Activated CD4-positive, CD25-positive, alpha-beta regulatory T cell treated with anti-CD3 and anti-CD28 coated beads, Interleukin-2, amount 50 U/mL, for 16 hours (primary cell): ENCODE results near the gene SRRM4.

Source experiments
- DNase-seq: peaks from one replicate; pipeline ENCODE4 v3.0.0-alpha.2; 2020; ENCODE audit warnings: low read depth, low spot score

The SRRM4 gene

DNA sequence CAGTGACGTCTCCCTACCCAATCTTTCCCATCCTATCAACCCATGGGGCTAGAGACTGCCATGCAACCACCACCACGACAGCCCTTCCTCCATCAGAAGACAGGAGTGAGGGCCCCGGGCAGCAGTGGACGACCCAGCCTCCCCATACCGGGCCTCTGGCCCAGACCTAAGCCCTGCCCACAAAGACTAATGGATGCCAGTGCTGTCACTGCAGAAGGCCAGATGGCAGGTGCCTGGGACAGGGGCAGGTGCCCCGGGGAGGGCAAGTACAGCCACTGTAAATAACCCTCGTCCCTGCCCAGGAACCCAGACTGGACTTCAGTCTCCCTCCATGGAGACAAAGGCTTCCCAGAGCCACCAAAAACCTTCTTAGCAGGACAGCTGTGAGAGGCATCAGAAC, 177.1 kb downstream of the SRRM4 start:
- no peak for DNase-seq

DNA sequence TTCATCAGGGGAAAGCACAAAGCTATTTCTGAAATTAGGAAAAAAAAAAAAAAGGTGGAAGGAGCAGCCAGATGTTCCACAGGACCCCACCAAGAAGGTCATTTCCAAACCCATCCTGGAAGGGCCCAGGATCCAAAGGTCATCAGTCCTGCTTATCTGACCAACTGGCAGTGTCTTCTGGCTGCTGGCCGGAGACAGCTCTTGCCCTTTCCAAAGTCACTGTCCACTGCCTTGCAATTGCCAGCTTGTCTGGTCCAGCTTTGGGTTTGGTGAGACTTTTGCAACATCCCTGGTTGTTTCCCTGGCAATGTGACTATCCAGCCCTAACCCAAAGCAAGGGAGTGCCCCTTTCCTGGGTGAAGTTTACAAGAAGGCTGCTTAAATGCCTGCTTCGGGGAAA, 178.5 kb downstream of the SRRM4 start:
- DNase-seq = no peak

DNA sequence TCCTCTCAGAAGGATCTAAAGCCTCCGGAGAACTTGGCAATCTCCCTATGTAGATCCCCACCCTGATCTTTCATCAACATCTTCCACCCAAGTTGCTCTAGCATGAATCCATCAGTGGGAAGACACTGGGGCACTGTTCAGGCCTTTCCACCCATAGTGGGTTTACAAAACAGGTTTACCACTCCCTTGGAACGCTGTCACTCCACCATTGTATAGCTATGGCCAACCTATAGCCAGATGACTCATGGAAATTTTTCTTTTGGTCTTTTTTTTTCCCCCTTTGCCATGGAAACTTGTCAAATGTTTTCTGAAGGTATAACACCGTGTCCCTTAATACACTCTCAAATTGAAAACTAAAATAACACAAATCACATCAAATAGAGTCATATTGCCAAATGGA, 186.6 kb downstream of the SRRM4 start:
- no peak for DNase-seq

DNA sequence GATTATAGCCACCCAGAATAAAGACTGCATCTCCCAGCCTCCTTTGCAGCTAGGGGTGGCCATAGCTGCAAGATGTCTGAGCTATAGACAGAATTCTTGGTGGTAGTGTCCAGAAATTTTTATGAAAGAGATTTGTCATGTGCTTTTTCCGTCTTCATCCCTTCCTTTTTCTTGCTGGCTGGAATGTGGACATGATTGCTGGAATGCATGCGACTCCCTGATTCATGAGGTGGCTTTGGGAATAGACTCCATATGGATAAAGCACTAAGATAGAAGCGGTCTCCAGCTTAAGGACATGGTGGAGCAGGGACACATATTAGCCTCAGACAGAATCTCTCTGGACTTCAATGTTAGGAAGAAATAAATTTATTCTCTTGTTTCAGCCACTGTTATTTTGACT, 187.4 kb downstream of the SRRM4 start:
- no peak for DNase-seq

DNA sequence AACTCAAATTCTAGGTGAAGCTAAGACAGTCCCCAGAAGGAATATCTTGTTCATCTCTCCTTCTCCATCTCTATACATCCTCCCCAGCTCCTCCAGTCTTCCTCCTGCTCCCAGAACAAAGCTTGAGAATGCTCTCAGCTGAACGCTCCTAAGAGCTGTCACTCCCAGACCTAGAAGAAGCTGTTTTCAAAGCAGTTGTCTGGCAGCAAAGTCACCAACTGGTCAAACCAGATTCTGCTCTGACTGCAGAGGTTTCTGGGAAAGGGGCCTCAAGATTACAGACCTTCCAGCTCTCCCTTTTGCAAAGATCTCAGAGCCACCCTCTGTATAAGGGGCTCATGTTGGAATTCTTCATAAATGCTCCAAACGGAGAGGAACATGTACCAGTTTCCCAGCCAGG, 187.8 kb downstream of the SRRM4 start:
- DNase-seq = no peak

DNA sequence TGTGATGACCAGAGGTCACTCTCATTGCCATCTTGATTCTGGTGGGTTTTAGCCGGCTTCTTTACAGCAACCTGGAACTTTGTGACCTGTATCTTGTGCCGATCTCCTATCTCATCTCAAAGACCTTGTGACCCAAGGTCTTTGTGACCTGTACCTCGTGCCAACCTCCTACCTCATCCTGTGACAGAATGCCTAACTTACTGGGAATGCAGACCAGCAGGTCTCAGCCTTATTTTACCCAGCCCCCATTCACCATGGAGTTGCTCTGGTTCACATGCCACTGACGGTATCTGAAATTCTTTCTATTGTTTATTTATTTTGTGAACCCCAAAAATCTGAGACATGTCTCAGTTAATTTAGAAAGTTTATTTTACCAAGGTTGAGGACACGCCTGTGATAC, 189.9 kb downstream of the SRRM4 start:
- no peak for DNase-seq

DNA sequence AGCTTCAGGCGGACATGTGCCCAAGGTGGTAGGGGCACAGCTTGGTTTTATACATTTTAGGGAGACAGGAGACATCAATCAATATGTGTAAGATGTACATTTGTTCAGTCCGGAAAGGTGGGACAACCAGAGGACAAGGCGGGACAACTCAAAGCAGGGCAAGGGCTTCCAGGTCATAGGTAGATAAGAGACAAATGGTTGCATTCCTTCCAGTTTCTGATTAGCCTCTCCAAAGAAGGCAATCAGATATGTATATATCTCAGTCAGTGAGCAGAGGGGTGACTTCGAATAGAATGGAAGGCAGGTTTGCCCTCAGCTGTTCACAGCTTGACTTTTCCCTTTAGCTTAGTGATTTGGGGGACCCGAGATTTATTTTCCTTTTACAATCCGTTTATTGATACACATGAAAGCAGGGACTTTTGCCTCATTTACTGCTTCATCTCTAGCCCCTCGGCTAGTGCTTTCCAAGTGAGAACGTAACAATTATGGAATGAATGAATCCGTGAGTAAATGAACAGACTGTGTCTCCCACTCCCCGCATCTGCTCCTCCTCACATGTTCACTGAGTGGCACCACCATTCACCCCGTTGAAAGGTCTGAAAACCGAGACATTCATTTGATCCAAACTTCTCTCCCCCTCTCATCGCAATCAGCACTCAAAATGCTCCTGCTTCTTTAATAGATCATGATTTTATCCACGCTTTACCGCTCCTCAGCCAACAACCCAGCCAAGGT, 190.5 kb downstream of the SRRM4 start:
- no peak for DNase-seq

DNA sequence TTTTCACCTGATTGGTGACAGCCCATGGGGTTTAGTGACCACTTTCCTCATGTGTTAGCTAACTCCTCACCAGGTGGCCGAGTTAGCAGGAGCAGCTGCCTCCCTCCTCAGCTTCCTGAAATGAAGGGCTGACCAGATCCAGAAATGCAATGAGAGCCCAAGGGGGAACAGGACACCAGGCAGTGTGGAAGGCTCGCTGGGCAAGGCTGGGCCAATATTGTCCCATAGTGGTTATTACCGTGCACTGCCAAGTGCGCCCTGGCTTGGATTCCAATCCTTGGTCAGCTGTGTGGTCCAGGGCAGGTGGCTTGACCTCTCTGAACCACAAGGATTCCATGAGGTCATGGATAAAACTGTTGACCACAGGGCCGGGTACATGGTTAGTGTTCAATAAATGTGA, 193.7 kb downstream of the SRRM4 start:
- DNase-seq = no peak

DNA sequence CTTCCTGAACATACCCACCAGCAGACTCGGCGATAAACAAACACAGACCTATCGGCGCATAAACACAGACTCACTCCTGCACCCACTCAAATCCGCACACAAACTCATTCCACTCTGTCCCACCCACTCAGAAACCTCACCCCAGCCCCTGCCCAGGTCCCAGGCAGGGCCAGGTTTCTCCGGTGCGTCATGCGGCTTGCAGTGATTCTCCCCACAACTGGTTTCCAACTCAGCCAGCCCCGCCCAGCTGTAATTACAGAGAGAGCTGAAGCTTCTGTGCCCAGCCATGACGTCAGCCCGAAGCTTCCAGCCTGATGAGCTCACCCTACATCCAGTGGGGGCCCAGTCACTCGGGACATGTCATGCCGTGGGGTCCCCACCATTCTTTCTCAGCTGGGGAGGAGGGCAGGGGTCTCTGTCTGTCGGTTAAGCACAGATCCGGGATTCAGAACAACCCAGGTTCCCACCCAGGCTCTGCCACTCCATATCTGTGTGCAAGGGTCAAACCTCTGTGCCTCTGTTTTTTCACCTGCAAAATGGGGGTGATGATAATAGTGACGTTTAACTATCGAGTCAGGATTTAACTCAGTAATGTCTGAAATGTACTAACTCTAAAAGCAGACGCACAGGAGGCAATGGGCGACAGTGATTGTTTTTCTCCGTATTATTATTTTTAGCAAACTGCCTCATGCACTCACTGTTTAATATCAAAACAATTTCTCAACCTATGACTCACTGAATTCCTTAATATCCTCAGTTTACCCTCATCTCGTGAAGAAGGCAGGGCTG, 195.1 kb downstream of the SRRM4 start:
- DNase-seq = no peak

DNA sequence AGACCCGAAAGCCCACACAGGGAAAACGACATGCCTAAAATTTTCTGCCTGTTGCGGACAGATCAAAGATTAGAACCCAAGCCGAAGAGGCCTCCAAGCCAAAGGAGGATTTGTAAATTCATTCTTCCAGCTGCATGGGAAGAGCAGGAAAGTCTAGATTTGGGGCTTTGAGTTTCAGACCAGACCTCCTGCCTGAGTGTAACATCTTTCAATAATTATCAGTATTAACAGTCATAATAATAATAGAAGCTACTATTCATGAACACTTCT, 195.7 kb downstream of the SRRM4 start:
- no peak for DNase-seq

DNA sequence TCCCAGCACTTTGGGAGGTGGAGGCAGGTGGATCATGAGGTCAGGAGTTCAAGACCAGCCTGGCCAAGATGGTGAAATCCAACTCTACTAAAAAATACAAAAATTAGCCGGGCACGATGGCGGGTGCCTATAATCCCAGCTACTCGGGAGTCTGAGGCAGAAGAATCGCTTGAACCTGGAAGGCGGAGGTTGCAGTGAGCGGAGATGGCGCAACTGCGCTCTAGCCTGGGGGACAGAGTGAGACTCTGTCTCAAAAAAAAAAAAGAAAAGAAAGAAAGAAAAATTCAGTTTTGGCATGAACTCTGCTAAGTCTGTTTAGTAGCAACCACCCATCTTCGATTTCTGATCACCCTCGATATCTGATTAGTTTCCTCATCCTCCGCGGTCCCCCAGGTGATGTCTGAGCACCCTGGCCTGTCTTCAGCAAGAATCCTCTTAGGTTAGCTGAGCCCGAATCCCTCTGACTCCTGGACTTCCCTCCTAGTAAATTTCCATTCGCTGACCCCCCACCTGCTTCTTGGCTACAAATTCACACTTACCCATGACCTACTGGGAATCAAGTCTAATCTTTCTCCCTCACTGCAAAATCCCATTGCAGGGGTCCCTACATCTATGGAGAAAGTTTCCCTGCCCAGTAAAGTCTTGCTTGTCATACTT, 196.5 kb downstream of the SRRM4 start:
- DNase-seq = no peak

DNA sequence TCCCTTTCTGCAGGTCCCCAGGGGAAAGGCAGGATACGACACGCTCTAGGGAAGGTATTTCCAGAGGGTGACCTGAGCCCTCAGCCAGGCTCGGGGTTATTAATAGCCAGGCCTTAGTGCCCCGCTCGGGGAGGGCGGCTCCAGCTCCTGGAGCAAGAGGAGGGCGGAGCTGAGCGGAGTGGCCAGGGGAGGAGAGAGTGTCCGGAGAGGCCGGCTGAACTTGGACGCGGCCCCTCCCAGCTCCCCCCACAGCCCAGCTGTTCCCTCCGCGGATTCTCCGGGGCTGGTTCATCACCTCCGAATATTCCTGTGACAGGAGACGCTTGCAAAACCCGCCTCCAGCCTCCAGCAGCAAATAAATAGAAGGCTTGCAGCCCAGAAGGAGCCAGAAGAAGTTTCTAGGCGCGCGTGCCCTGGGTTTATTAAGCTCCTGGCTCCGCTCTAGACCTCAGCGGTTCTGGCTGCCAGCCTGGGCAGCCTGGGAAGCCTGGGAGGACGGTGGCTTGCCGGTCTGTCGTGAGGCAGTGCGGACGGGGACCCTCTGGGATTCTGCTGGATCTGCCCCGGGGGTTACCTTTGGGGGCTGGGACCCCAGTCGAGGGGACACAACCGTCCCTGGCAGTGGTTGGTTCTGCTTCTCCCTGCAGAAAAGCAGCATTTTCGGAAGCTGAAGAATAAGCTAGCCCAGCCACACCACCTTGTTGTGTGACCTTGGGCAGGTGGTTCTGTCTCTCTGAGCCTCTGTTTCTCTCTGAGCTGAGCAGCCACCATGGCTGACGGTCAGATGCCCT, 197.4 kb downstream of the SRRM4 start, which contains the start of gene HSPB8:
Gene HSPB8, plus strand, starts transcription at position 388 of the 791 bp plus-strand sequence. Its CDS starts 382 bp downstream, at position 770.
- no peak for DNase-seq

DNA sequence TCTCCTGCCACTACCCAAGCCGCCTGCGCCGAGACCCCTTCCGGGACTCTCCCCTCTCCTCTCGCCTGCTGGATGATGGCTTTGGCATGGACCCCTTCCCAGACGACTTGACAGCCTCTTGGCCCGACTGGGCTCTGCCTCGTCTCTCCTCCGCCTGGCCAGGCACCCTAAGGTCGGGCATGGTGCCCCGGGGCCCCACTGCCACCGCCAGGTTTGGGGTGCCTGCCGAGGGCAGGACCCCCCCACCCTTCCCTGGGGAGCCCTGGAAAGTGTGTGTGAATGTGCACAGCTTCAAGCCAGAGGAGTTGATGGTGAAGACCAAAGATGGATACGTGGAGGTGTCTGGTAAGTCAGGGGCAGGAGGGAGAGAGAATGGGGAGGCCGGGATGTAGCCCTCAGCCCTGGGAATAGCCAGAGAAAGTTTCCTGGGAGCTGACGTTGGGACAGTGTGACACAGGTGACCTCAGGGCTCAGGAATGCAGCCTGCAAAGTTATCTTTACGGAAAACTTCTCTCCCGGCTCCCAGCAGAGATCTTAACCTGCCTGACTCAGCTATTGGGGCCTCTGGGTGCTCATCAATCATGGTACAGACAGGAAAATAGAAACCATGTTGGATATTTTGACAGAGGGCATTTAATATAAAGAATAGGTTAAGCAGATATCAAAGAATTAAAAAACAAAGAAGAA, 198.1 kb downstream of the SRRM4 start:
- no peak for DNase-seq

DNA sequence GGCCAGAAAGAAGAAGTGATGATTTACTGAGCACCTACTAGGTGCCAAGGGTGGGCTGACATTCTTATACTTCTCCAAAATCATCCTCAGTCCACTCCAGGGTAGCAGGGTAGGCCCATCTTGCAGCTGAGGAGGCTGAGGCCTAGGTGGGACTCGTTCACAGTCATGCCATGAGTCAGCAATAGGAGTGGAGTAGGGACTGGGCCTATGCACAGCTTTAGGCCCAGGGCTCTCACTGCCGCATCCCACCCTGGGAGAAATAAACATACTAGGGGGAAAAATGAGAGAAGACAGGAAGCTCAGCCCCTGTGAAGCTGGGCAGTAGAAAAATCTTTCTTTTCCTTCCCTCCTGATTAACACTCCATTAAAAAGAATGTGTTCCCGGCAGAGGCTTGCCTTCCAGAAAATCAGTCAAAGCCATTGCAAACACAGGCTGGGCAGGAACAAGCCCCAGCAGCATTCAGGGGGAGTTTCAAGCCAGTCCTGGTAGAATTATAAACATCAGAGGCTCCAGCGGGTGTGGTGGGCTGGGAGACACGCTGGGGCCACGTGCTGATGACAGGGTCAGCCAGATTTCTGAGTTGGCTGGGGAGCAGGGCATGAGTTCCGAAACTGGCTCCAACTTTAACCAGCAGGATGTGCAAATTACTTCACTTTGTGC, 199.2 kb downstream of the SRRM4 start:
- no peak for DNase-seq

DNA sequence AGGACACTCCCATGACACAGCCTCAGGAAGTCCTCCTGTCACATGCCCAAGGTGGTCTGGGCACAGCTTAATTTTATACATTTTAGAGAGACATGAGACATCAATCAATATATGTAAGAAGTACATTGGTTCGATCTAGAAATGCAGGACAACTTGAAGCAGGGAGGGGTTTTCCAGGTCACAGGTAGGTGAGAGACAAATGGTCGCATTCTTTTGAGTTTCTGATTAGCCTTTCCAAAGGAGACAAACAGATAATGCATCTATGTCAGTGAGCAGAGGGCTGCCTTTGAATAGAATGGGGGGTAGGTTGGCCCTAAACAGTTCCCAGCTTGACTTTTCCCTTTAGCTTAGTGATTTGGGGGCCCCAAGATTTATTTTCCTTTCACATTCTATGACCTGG, 199.9 kb downstream of the SRRM4 start:
- DNase-seq = no peak

DNA sequence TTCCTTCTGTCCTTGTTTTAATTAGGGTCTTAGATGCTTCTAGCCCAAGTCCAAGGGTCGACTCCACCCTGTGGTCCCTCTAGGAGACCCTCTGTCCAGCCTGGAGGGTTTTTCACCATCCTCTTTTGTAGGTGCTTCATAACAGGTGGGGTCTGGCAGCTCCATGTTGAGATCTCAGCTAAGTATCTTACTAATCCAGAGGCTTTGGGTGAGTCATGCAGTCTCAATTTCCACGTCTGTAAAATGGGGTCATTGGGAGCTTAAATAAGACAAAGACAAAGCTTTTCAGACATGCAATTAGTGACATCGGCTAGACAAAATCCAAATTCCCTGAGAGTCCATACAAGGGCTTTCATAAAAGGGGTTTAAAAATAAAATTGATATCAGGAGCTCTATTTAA, 200.6 kb downstream of the SRRM4 start:
- DNase-seq = no peak

DNA sequence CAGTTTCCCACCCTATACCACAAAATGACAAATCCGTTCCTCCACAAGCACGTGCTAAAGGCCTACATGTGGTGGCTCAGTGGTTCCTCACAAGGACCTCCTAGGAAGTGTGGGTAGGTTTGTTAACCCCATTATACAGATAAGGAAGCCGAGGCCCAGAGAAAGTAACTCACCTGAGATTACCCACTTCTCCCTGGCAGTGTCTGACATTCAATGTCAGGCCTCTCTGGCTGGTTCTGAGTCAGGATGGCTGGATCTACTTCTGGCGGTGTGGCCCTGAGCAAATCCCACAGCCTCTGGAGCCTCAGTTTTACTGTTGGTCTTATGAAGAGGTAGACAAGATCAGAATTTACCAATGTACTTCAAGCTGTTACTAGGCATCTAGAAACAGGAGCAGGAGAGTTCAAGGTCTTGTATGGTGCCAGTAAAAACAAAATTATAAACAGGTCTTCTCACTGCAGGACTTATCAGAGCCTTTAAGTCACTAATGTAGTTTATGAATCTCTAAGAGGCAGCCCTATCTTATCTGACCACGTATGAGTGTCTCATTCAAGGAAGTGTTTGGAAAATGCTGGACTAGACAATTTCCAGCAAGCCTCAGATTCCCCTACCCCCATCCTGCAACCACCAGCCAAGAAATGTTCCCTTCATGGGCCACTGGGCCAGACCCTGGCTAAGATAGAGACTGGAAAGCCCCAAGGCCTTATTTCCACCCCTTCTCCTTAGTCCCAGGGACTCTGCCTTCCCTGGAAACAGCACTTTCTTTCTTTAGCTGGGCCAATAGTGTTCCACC, 201.6 kb downstream of the SRRM4 start:
- no peak for DNase-seq

DNA sequence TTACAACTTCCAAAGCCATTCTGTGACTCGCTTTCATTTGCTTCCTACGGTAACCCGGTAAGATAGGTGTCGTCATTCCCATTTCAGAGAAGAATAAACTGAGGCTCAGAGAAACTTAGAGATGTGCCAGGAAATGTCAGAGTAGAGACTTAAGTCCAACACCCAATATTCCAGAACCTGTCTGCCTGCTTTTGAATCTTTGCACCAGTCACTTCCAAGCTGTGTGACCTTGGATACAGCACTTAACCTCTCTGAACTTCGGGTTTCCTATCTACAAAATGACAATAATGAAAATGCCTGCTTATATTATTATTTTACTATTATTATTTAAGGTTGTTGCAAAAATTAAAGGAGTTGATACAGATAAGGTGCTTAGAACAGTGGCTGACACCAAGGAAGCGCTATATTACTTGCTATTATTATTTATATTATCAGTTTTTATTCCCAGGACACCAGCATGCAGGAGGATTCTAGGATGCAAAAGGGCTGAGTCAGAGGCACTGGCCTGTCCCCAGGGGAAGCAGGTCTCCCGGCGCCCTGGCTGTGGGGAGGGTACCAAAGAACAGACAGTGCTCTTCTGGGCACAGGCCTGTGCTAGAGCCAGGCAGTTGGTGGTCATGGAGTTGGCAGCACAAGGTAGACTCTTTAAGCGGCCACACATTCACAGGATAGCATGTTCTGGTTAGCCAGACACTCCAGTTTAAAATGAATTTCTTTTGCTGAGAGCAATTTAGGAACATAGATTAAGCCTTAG, 202.8 kb downstream of the SRRM4 start:
- DNase-seq = no peak

DNA sequence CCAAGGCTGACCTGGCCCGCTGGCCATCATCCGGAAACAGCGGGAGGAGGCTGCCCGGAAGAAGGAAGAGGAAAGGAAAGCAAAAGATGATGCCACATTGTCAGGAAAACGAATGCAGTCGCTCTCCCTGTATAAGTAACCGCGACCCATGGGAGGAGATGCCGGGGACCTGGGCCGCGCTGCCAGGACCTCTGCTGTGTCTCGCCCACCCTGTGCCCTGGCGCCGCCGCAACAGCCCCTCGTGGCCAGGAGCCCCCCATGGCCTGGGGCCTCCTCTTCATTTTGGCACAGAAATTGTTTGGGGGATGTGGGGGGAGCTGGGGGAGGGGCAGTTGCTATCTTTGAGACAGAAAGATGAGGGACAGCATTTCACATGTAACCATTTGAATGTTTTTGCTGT, 213.9 kb downstream of the SRRM4 start:
- DNase-seq = no peak
